Measurements from ENCODE around the gene EVX2. TPM values are rescaled to one million over a fixed set of nuclear protein-coding genes. Genes with fewer than 3 reads are reported as not detected.
A peak's percentile ranks its signal among the peaks of the same experiment; 100 is the strongest.

EVX2 gene
- total and polyA plus RNA-seq, 2 of the 13 experiments (the other 11 are each of a cell fraction or from before 2014, with no cell fraction given), result not detected

DNA sequence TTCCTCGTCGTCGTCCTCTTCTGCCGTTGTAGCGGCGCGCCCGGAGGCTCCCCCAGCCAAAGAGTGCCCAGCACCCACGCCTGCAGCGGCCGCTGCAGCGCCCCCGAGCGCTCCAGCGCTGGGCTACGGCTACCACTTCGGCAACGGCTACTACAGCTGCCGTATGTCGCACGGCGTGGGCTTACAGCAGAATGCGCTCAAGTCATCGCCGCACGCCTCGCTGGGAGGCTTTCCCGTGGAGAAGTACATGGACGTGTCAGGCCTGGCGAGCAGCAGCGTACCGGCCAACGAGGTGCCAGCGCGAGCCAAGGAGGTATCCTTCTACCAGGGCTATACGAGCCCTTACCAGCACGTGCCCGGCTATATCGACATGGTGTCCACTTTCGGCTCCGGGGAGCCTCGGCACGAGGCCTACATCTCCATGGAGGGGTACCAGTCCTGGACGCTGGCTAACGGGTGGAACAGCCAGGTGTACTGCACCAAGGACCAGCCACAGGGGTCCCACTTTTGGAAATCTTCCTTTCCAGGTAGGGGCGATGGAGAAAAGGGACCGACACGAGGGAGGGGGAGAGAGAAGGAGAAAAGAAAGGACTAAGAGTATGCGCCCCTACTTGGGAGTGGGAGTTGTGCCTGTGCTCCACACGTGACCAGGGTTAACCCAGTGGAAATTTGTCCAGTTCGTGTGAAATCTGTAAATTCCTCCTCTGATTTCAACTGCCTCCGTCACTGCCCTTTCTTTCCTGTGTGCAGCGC, 9.6 kb upstream of the EVX2 start:
- CTCF ChIA-PET (ENCODE audit: low intra/inter-chr PET ratio, low total read pairs), result no interaction called here
- intact Hi-C loops (cut with micrococcal nuclease; ENCODE audit: unreplicated experiment), result no loop called here

More for the DNA sequence above, 9.6 kb upstream of the EVX2 start:
- no peak for FAIRE-seq
- Histone ChIP-seq H3K9ac (ENCODE audit: insufficient read depth, low read depth, low read length) (no peak overlapping the region), H4K20me1 (ENCODE audit: insufficient read depth, low read length) (no peaks in the 10 kb centered on the region), H3K27me3 (ENCODE audit: control insufficient read depth in 1 of 2, insufficient read depth in 2 of 2, low read length in 2 of 2) (peaks cover 22 to 92% of the 10 kb centered on the region in 2 experiments), H3K79me2 (ENCODE audit: insufficient read depth, low read length) (no peaks in the 10 kb centered on the region), H3K36me3 (replicated peaks in 1 of 2; ENCODE audit: control insufficient read depth in 1 of 2, insufficient read depth in 2 of 2, low read length in 2 of 2) (no peaks in the 10 kb centered on the region), H3K4me2 (ENCODE audit: low read depth, low read length) (no peak overlapping the region; the same call in 1 of the 2 replicates), H3K9me3 (ENCODE audit: low read length) (no peaks in the 10 kb centered on the region), H3K27ac (ENCODE audit: extremely low read length, insufficient read depth, low read length) (no peak overlapping the region), H3K4me3 (replicated peaks in 1 of 3; ENCODE audit: insufficient read depth in 1 of 3, low read depth in 2 of 3, low read length in 3 of 3) (peak overlapping the region in 1 of 3 experiments; percentile 34; a peak in 1 of 6 replicates), H2AFZ (ENCODE audit: low read length) (no peak overlapping the region), H3K4me1 (ENCODE audit: insufficient read depth, low read length) (peaks cover 21% of the 10 kb centered on the region)
- TF ChIP-seq MTF1 (CRISPR knock-in tag; IDR thresholded peaks at IDR 0.05) (no peak), BHLHE40 (IDR thresholded peaks at IDR 0.05; ENCODE audit: low read length) (0 out of 2 replicates have a peak, but pooled peaks have one; percentile 22), MTF2 (CRISPR knock-in tag; IDR thresholded peaks at IDR 0.05; ENCODE audit: borderline replicate concordance) (0 out of 2 replicates have a peak, but pooled peaks have one; percentile 19), HNRNPLL (IDR thresholded peaks at IDR 0.05; ENCODE audit: low read depth, low read length, poor library complexity, severe bottlenecking) (peak; percentile 63)
- TF ChIP-seq, protein P1, sequence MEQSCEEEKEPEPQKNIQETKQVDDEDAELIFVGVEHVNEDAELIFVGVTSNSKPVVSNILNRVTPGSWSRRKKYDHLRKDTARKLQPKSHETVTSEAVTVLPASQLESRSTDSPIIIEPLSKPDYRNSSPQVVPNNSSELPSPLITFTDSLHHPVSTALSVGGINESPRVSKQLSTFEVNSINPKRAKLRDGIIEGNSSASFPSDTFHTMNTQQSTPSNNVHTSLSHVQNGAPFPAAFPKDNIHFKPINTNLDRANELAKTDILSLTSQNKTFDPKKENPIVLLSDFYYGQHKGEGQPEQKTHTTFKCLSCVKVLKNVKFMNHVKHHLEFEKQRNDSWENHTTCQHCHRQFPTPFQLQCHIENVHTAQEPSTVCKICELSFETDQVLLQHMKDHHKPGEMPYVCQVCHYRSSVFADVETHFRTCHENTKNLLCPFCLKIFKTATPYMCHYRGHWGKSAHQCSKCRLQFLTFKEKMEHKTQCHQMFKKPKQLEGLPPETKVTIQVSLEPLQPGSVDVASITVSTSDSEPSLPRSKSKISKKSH (CRISPR knock-in tag; IDR thresholded peaks at IDR 0.05; ENCODE audit: borderline replicate concordance), result 0 out of 2 replicates have a peak, but pooled peaks have one; percentile 25
- ATAC-seq, result no peak
- 28% methylated on average over 46 of the region's 53 CpGs for WGBS (ENCODE audit: low lambda C conversion rate)
- no TSS peak for BruUV-seq (replicated peaks)
- DNase-seq (ENCODE audit: low spot score), result no peak
- in situ Hi-C loops (cut with HindIII; ENCODE audit: extremely low pct_ligation_motif_present, low pct_unique_long_range_greater_than_20kb), result no loop called here
- POLR2A ChIA-PET, result no interaction called here

Measured in HepG2 (cell line).